Mucosa of stomach (tissue), 1 donor: ENCODE results near the gene USP7.
"Not testable (repeated sequence)": the region's sequence is repeated elsewhere in the genome, so short reads cannot be mapped to it uniquely, and the experiment has no call there.

Experiments
- H3K27me3 ChIP-seq: one replicate; pipeline ENCODE4 v1.7.0; 2013; ENCODE audit warnings: mild to moderate bottlenecking, low read length; ENCODE audit not compliant: control insufficient read depth, insufficient read depth
- H3K36me3 ChIP-seq: one replicate; pipeline ENCODE4 v1.7.0; 2013; ENCODE audit warnings: low read length; ENCODE audit not compliant: control insufficient read depth, insufficient read depth
- H3K4me1 ChIP-seq: one replicate; pipeline ENCODE4 v1.7.0; 2013; ENCODE audit warnings: mild to moderate bottlenecking, low read length; ENCODE audit not compliant: control insufficient read depth, insufficient read depth
- H3K4me3 ChIP-seq: one replicate; pipeline ENCODE4 v1.7.0; 2013; ENCODE audit warnings: low read length
- H3K9ac ChIP-seq: one replicate; pipeline ENCODE4 v1.7.0; 2013; ENCODE audit warnings: mild to moderate bottlenecking, low read length, moderate library complexity
- H3K9me3 ChIP-seq: one replicate; pipeline ENCODE4 v1.7.0; 2013; ENCODE audit warnings: mild to moderate bottlenecking, low read length, moderate library complexity; ENCODE audit not compliant: control insufficient read depth
- donor health status: Pancreatic carcinoma.

The USP7 gene

GRCh38 chr16:8846401-8846932 is 117.2 kb downstream of the USP7 start:
- Histone ChIP-seq H3K9ac (no peak overlapping the region), H3K36me3 (peaks cover 17% of the 10 kb centered on the region), H3K9me3 (no peaks in the 10 kb centered on the region), H3K4me1 (no peaks in the 10 kb centered on the region), H3K4me3 (no peak overlapping the region), H3K27me3 (no peaks in the 10 kb centered on the region)

GRCh38 chr16:8845699-8846298 is 117.9 kb downstream of the USP7 start:
- H3K4me1 ChIP-seq, result no peaks in the 10 kb centered on the region
- H3K36me3 ChIP-seq, result peaks cover 17% of the 10 kb centered on the region
- no peaks in the 10 kb centered on the region for H3K27me3 ChIP-seq
- H3K4me3 ChIP-seq, result no peak overlapping the region
- no peaks in the 10 kb centered on the region for H3K9me3 ChIP-seq
- H3K9ac ChIP-seq, result no peak overlapping the region

- H3K4me1 ChIP-seq, H3K9ac ChIP-seq, H3K27me3 ChIP-seq, H3K36me3 ChIP-seq, H3K9me3 ChIP-seq, H3K4me3 ChIP-seq: not testable (repeated sequence)
These were observed 120.4 kb downstream of the USP7 start for GRCh38 chr16:8843296-8843695.
